HL-60/S4 treated with retinoic acid at 250 ng/mL for 4 days and 3 days (cell line): Measurements from ENCODE around the gene MRPL28.
"Not testable (repeated sequence)": the region's sequence is repeated elsewhere in the genome, so short reads cannot be mapped to it uniquely, and the experiment has no call there.

Experiments used
- in situ Hi-C: fragments of 300-500 bp; cut with MboI; formaldehyde crosslinking; loops from 2 replicates; pipeline ENCODE4 v1.7.0; 2022; ENCODE audit warnings: low sequenced_read_pairs

MRPL28 gene

DNA sequence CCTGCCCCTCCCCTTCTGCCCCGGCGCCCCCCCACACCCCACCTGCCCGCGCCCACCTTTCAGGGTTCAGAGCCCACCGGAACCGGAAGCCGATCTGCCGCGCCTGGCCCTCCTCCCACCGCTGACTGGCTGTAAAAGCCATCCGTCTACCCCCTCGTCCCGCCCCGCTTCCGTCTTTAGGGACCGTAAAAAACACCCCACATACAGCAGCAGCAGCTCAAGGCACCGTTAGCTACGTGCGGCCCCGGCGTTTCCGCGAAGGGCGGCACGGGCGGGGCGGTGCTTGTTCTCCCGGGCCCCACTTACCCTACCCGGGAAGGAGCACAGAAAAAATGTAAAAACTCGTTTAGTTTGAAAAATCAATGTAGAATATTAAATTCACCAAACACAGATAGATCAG lies at the start of gene MRPL28:
Gene MRPL28, minus strand, starts transcription at position 96 of the 400 bp plus-strand sequence. CDS start 320 bp downstream, outside the sequence.
- in situ Hi-C loops: no loop called here

DNA sequence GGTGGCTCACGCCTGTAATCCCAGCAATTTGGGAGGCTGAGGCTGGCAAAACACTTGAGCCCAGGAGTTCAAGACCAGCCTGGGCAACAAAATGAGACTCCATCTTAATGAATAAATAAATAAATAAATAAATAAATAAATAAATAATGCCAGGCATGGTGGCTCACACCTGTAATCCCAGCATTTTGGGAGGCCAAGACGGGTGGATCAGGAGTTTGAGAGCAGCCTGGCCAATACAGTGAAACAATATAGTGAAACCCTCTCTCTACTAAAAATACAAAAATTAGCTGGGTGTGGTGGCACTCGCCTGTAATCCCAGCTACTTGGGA lies 44.8 kb upstream of the MRPL28 start:
- in situ Hi-C loops: not testable (repeated sequence)

DNA sequence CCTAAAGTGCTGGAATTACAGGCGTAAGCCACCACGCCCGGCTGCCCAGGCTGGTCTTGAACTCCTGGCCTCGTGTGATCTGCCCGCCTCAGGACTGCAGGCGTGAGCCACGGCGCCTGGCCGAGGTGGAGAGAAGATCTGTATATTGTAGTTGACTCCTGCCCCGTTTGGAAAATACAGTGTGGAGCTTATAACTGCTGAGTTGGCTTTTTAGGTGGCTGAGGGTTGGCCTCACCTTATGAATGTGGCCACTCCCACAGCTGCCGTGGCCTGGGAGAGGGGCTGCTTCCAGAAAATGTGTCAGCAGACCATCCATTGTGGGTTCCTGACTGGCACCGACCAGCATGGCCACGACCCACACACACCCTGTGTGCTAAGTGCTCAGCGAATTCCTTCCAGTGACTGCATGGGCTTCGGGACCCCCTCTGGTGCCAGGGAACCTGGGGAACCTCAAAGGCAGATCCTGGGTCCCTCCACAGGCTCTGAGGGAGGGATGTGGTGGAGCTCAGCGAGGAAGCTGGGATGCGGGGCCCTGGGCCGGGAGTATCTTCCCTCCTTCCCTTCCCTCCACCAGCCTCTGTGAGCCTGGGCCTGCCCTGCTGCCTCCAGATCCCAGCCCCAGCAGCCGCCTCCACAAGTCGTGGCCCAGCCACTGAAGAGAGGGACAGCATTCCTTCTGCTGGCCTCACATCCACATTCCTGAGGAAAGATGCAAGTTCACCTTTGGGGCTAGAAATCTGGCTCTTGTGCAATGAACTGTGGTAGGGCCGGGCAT lies 44.2 kb upstream of the MRPL28 start:
- in situ Hi-C loops: no loop called here

DNA sequence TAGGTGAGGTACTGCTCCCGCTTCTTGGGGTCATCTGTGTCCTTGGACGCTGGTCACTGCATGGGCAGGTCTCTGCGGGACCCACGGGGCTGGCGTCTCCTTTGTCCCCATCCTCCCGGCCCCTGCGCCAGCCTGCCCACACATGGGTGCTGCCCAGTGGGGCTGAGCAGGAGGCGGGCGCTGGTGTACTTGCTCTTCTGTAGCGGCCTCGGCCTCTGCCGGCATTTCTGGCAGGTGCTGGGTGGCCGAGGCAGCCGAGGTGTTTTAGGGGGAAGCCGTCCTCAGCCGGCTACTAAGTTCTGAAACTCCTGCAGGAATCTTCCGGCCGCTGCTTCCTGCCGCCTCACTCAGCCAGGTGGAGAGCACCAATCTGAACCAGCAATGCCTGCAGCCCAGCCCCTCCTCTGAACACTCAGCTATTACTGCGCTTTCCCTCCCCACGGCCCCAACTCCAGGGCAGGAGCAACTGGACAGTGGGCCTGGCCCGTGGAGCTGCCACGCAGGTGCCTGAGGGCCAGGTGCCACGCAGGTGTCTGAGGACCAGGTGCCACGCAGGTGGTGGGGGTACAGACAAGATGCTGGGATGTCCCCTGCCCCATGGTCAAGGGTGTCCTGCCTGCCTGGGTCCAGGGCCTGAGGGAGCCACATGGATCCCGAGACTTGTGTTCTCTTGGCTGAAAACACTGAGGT lies 41.4 kb upstream of the MRPL28 start:
- in situ Hi-C loops: no loop called here

DNA sequence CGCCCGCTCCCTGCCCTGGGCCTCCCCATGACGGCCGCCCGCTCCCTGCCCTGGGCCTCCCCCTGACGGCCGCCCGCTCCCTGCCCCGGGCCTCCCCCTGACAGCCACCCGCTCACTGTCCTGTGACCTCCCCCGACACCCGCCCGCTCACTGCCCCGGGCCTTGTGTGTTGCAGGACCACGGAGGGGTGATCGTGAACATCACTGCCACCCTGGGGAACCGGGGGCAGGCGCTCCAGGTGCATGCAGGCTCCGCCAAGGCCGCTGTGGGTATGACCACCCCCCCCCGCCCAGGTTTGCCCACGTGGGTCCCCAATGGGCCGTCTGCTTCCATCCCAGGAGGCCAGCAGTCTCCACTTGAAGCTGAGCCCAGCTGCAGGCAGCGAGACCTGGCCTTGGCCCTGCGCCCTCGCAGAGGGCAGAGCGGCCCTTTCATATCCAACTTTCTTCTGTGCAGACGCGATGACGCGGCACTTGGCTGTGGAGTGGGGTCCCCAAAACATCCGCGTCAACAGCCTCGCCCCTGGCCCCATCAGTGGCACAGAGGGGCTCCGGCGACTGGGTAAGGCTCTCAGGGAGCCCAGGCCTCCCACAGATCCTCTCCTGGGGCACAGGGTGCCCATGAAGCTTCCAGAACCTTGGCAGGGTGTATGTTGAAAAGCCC lies 40.3 kb upstream of the MRPL28 start:
- in situ Hi-C loops: no loop called here

DNA sequence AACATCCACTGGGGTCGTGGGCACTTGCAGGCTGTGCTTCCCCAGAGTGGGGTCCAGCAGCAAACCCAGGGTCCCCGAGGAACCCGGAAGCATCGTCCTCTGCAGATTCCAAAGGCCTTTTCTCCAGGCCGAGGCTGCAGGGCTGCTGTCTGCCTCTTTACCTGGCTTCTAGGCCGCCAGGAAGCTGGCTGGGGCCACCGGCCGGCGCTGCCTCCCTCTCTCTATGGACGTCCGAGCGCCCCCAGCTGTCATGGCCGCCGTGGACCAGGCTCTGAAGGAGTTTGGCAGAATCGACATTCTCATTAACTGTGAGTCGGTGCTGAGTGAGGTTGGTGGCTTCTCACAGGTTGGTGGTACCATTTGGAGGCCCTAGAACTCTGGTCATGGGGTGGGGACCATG lies 36.9 kb upstream of the MRPL28 start:
- in situ Hi-C loops: no loop called here

DNA sequence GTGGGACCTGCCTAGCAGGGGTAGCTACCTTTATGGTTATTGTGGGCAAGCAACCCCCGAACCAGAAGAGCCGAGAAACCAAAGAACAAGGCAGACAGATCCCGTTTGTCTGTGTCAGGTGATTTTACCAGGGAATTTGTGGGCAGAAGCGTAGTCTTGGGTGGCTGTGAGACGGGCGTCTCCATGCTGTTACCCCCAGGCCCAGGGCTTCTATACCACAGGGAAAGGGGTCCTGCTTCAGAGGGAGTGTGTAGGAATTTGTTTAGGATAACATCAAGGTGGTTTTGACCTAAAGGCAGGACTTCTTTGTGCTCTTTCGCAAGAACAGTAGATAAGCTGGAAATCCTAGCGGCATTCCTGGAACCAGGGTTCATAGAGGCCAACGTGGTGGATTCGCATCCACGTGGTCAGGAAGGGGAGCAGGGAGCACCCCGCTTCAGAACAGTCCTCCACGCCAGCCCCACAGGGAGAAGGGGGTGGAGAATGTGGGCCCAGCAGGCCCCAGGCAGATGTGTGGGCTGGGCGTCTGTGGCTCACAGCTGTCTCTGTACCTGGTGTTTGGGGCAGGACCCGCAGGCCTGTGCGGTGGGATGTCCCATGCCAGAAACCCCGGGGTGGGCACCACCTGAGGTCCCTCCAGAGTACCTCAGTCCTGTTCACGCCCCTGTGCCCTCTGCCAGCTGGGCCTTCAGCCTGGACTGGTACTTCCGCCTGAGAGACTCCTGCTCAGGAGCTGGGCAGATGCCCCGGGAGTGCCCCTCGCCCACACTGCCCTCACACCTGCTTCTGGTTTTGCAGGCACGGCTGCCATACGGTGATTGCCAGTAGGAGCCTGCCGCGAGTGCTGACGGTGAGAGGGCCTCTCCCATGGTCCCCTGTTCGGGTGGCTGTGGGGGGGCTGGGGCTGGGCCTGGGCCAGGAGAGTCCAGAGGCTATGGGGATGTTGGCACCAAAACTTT lies 35.5 kb upstream of the MRPL28 start:
- in situ Hi-C loops: no loop called here

DNA sequence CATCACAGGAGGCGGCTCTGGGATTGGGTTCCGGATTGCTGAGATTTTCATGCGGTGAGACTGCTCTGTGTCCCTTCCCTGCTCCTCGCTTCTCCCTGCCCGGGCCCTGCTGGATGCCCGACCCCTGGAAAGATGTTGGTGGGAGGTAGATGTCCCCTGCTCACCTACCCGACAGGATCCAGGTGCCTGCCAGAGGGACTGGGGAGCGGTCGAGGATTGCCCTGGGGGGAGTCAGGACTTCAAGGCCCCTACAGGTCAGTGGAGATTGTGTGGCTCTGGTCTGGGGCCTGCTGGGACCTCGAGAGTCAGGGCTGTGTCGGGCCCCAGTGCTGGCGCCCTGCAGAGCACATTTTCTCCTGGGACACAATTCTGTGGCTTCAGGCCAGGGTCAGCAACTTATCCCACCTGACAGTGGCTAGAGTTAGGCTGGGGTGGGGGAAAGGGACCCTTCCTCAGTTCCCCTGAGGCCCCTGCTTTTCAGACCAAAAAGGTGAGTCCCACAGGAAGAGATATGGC lies 34.7 kb upstream of the MRPL28 start:
- in situ Hi-C loops: no loop called here

DNA sequence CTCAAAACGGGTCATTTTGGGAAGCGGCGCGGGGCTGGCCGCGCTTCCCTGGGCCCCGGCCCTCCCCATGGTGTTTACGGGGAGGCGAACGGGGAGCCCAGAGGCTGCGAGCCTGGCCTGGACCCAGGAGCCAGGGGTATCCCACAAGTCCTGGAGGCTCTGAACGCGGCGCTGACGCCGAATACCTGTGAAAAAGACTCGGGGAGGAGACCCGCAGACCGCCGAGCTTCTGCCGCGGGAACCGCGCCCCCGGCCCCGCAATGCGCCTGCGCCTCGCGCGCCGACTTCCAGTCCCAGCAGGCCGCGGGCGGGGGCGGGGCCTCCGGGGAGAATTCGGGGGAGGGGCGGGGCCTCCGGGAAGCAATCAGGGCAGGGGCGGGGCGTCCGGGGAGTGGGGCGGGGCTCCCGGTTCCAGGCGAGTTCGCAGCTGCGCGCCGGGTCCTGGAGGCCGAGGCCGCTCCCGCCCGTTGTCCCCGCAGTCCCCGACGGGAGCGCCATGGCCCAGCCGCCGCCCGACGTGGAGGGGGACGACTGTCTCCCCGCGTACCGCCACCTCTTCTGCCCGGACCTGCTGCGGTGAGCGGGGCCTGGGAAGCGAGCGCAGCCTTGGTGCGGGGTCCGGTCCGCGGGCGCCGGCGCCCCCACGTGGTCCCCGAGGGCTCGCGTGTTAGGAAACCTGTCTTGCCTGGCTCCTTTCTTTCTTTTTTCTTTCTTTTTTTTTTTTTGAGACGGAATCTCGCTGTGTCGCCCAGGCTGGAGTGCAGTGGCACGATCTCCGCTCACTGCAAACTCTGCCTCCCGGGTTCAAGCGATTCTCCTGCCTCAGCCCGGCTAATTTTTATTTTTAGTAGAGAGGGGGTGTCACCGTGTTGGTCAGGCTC lies 31.4 kb upstream of the MRPL28 start, which contains the start of gene DECR2:
Gene DECR2, plus strand, starts transcription at position 418 of the 881 bp plus-strand sequence. Its CDS starts 79 bp downstream, at position 497.
- in situ Hi-C loops: no loop called here

DNA sequence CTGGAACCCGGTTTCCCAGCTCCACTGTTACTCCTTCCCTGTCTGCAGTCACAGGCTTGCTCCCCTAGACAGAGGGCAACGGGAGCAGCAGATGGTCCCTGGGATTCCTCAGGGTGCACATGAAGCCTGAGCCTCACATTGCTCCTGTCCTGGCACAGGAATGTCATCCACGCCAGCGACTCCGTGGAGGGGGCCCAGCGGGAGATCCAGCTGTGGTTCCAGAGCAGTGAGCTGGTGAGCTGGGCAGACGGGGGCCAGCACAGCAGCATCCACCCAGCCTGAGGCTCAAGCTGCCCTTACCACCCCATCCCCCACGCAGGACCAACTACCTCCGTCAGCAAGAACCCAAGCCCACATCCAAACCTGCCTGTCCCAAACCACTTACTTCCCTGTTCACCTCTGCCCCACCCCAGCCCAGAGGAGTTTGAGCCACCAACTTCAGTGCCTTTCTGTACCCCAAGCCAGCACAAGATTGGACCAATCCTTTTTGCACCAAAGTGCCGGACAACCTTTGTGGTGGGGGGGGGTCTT lies 29.8 kb upstream of the MRPL28 start:
- in situ Hi-C loops: no loop called here

DNA sequence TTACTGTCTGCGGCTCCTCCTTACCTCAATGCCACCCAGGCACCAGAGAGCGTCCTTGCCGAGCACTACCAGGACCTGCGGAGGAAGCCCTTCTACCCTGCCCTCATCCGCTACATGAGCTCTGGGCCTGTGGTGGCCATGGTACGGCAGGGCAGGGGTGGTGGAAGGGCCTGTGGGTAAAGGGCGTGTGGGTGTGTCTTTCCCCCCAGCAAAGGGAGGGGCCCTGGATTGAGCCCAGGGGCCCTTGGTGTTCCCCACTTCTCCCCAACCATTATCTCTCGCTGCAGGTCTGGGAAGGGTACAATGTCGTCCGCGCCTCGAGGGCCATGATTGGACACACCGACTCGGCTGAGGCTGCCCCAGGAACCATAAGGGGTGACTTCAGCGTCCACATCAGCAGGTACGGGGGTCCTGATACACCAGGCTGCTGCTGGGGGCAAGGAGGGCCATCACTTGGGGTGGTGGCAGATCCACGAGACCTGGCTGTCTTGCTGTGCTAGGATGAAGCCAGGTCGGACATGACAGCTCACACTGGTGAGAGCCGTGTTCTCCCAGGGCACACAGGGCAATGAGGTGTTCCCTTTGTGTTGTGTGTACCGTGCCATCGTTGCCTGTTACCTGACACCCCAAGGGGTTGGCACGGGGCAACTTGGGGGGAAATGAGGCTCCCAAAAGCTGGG lies 29.1 kb upstream of the MRPL28 start:
- in situ Hi-C loops: no loop called here

DNA sequence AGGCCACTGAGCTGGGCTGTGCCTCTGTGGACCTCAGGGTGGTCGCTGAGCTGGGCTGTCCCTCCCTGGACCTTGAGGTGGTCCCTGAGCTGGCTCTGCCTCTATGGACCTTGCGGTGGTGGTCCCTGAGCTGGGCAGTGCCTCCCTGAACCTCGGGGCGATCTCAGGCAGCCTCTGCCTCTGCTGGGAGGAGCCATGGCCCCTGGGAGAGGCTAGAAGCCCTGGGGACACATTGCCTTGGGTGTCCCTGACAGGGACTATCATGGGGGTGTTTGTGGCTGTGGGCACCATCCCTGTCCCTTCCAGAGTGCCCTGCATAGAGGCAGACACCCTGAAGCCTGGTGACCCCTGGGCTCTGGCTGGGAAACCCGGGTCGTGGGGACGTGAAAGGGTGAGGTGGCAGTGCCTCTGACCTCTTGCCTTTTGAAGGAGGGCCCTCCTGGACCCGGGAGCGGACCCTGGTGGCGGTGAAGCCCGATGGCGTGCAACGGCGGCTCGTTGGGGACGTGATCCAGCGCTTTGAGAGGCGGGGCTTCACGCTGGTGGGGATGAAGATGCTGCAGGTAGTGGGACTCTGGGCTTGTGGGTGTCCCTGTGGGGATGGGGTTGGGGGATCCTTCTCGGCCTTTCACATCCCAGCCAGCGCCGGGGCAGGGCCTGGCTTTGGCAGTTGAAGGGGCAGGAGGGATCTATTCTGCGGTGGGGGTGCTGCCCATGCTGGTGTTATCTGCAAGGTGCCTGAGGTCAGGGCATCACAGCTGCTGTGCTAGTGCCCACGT lies 28.4 kb upstream of the MRPL28 start:
- in situ Hi-C loops: no loop called here

DNA sequence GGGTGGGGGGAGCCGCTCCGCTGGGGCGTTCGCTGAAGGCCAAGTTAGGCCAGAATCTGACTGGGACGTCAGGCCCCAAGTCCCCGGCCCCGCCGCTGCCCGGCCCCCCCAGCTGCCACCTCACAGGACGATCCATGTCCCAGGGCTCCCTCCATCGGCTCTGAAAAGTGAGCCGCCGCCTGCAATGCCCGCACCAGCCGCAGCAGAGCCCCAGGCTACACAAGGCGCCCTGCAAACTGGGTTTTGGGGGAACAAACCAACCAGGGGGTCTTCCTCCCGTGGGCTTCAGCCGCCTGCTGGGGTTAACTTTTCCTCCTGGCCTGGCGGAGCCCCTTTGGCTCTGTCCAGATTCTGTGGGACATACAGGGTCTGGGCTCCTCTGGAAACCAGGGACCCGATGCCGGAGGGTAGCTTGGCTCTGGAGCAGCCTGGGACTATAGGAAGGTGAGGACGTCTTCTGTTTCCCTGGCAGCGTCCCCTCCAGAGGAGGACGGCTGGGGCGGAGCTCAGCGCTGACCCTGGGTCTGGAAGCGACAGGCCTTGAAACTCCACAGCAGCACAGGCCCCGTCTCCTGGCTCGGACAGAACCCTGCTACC lies 27.5 kb upstream of the MRPL28 start:
- in situ Hi-C loops: no loop called here

DNA sequence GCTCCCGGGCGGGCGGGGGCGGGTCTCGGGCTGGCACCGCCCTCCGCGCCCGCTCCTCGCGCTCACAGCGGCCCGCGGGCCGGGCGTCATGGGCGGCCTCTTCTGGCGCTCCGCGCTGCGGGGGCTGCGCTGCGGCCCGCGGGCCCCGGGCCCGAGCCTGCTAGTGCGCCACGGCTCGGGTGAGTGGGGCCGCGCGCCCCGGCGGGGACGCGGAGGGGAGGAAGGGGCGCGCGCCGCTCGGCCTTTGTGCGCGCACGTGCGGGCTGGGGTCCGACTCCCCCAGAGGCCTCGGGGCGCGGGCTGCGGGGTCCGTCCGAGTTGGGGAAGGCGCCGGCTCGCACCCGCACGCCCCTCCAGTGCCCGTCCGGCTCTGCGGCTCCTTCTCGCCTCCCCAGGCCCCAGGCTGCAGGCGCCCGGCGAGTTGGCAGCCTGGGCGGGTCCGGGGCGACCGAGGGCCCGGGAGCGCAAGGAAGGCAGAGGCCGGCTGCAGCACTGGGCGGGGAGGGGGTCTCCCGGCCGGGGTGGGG lies 26.9 kb upstream of the MRPL28 start, which contains the start of gene NME4:
Gene NME4, plus strand, starts transcription at position 65 of the 527 bp plus-strand sequence. Its CDS starts 24 bp downstream, at position 89.
- in situ Hi-C loops: no loop called here

DNA sequence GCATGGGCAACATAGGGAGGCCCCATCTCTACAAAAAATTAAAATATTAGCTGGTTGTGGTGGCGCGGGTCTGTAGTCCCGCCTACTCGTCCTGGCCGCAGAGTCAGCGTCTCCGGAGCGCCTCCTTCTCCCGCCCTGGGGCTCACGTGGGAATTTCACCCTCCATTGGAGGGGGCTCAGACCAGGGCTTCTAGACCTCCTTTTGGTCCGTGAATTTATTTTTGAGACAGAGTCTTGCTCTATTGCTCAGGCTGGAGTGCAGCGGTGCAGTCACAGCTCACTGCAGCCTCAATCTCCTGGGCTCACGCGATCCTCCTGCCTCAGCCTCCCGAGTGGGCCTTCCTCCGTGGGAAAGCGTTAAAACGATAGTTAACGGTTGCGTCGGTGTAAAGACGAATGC lies 26.3 kb upstream of the MRPL28 start:
- in situ Hi-C loops: no loop called here

DNA sequence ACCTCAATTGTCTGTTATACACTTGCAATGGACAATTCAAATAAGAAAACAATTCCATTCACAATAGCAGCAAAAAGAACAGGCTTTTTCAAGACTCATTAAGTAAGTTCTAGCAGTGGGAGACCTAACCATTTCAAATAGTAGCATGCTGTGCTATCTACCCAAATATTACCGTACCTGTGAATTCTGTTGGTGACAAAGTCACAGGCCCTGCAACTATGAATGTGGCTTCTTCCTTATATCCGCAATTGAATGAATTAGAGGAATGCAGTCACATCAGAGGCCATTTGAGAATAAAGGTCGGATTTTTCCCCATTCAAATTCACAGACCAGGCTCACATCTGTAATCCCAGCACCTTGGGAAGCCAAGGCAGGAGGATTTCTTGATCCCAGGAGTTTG lies 25.9 kb upstream of the MRPL28 start:
- in situ Hi-C loops: no loop called here

DNA sequence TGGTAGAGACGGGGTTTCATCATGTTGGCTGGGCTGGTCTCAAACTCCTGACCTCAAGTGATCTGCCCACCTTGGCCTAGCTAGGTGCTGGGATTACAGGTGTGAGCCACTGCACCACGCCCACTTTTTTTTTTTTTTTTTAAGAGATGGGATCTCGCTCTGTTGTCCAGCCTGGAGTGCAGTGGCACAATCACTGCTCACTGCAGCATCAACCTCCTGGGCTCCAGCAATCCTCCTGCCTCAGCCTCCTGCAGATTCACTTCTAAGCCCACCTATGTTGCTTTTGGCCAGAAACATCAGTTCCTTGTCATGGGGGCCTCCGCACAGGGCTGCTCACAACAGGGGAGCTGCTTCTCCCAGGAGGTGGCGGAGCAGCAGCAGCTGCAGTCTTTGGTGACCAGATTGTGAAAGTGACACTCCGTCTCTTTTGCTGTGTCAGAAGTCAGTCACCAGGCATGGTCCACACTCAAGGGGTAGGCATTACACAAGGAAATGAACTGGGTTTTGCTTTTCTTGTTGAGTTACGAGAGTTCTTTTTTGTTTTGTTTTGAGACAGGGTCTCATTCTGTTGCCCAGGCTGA lies 22.2 kb upstream of the MRPL28 start:
- in situ Hi-C loops: no loop called here
